Cardiac muscle cell (in vitro differentiated cells and primary cell): ENCODE measurements around the gene DCPS. TPM values are rescaled to one million over a fixed set of nuclear protein-coding genes. Genes with fewer than 3 reads are reported as not detected.
A peak's percentile ranks its signal among the peaks of the same experiment; 100 is the strongest.
"Not testable (repeated sequence)": the region's sequence is repeated elsewhere in the genome, so short reads cannot be mapped to it uniquely, and the experiment has no call there.

Experiments used
- DNase-seq, 2 donors: peaks; one replicate each; pipeline versions ENCODE4 v3.0.0 to v3.0.0-alpha.2; 2010 to 2017; ENCODE audit warnings: low read depth in 1 of 2, low spot score in 1 of 2
- H3K27ac ChIP-seq: fragments of 200-600 bp; sonication (generic); 2 replicates; pipeline ENCODE4 v1.5.1; 2016
- H3K27me3 ChIP-seq: fragments of 200-600 bp; sonication (generic); 2 replicates; pipeline ENCODE4 v1.6.0; 2016; ENCODE audit warnings: control low read depth
- H3K36me3 ChIP-seq: fragments of 200-600 bp; sonication (generic); 2 replicates; pipeline ENCODE4 v1.5.1; 2016; ENCODE audit warnings: control low read depth
- H3K4me1 ChIP-seq: fragments of 200-600 bp; sonication (generic); 2 replicates; pipeline ENCODE4 v1.8.1; 2017; ENCODE audit warnings: low read depth, mild to moderate bottlenecking, mixed run types
- H3K4me3 ChIP-seq: fragments of 200-600 bp; sonication (generic); 2 replicates; pipeline ENCODE4 v1.5.1; 2016; ENCODE audit warnings: mild to moderate bottlenecking
- H3K9me3 ChIP-seq: fragments of 200-600 bp; sonication (generic); 2 replicates; pipeline ENCODE4 v1.5.1; 2017; ENCODE audit warnings: low read depth, mild to moderate bottlenecking, control low read depth
- CTCF ChIP-seq: IDR thresholded peaks from 2 replicates; pipeline ENCODE4 v1.5.1; 2012; ENCODE audit warnings: low read depth, mild to moderate bottlenecking, low read length
- polyA plus RNA-seq: library from polyadenylated mRNA; unstranded; fragments of >200 nt; fragmentation: Nextera tagmentation; extraction: Ambion mirVana; gene quantifications from 2 replicates; pipeline ENCODE4 v1.2.1, GENCODE V29; 2016
- total RNA-seq: library from RNA; depleted of rRNA; stranded (reverse); fragments of >200 nt; gene quantifications from 2 replicates; pipeline ENCODE4 v1.2.3, GENCODE V29; 2016

Gene DCPS
- total and polyA plus RNA-seq, 2 experiments from 2014 or later, result 13.1 to 27.0 TPM

- Histone ChIP-seq H3K9me3 (no peaks in the 10 kb centered on the region), H3K36me3 (no peaks in the 10 kb centered on the region), H3K27me3 (no peaks in the 10 kb centered on the region), H3K27ac (no peak overlapping the region), H3K4me3 (no peak overlapping the region), H3K4me1 (peaks cover 4% of the 10 kb centered on the region)
- peak; percentile 66 to 76 for DNase-seq
- TF ChIP-seq CTCF, result peak; percentile 64
Observed at GRCh38 chr11:126307706-126308105, 3.8 kb downstream of the DCPS start.

- Histone ChIP-seq H3K9me3 (no peaks in the 10 kb centered on the region), H3K27ac (no peak overlapping the region), H3K27me3 (no peaks in the 10 kb centered on the region), H3K36me3 (no peaks in the 10 kb centered on the region), H3K4me3 (no peak overlapping the region), H3K4me1 (peaks cover 4% of the 10 kb centered on the region)
- no peak for TF ChIP-seq CTCF
- DNase-seq, result no peak
Observed at GRCh38 chr11:126308271-126308671, 4.4 kb downstream of the DCPS start.

- not testable (repeated sequence) for H3K27ac ChIP-seq, H3K9me3 ChIP-seq, H3K36me3 ChIP-seq, H3K4me1 ChIP-seq, H3K27me3 ChIP-seq, H3K4me3 ChIP-seq, DNase-seq
Observed at GRCh38 chr11:126308771-126309170, 4.9 kb downstream of the DCPS start.

GRCh38 chr11:126310200-126310991, 6.5 kb downstream of the DCPS start:
- TF ChIP-seq CTCF, result peak; percentile 92
- Histone ChIP-seq H3K4me1 (no peaks in the 10 kb centered on the region), H3K27me3 (no peaks in the 10 kb centered on the region), H3K9me3 (no peaks in the 10 kb centered on the region), H3K36me3 (no peaks in the 10 kb centered on the region), H3K27ac (no peak overlapping the region), H3K4me3 (no peak overlapping the region)
- peak; percentile 85 for DNase-seq

- DNase-seq, result no peak
- no peak for TF ChIP-seq CTCF
- no peak overlapping the region for H3K27ac ChIP-seq
Observed at GRCh38 chr11:126310992-126311310, 7.1 kb downstream of the DCPS start.

GRCh38 chr11:126311401-126312291, 7.8 kb downstream of the DCPS start:
- TF ChIP-seq CTCF, result no peak
- H3K4me1 ChIP-seq, result no peaks in the 10 kb centered on the region
- no peaks in the 10 kb centered on the region for H3K9me3 ChIP-seq
- H3K27ac ChIP-seq, result no peak overlapping the region
- peak in 1 of 2 donors; percentile 31 for DNase-seq
- no peaks in the 10 kb centered on the region for H3K36me3 ChIP-seq
- H3K4me3 ChIP-seq, result no peak overlapping the region
- H3K27me3 ChIP-seq, result no peaks in the 10 kb centered on the region

More at GRCh38 chr11:126310992-126311310, 7.1 kb downstream of the DCPS start:
- no peaks in the 10 kb centered on the region for H3K27me3 ChIP-seq
- no peaks in the 10 kb centered on the region for H3K9me3 ChIP-seq
- no peaks in the 10 kb centered on the region for H3K36me3 ChIP-seq
- H3K4me3 ChIP-seq, result no peak overlapping the region
- no peaks in the 10 kb centered on the region for H3K4me1 ChIP-seq
